GM19452 (cell line): ENCODE measurements around the gene RASA3.

Experiments
- ATAC-seq: cut with Tn5 transposase; IDR thresholded peaks from one replicate; pipeline ENCODE4 v1.9.1; 2021; ENCODE audit not compliant: unreplicated experiment

Gene RASA3

DNA sequence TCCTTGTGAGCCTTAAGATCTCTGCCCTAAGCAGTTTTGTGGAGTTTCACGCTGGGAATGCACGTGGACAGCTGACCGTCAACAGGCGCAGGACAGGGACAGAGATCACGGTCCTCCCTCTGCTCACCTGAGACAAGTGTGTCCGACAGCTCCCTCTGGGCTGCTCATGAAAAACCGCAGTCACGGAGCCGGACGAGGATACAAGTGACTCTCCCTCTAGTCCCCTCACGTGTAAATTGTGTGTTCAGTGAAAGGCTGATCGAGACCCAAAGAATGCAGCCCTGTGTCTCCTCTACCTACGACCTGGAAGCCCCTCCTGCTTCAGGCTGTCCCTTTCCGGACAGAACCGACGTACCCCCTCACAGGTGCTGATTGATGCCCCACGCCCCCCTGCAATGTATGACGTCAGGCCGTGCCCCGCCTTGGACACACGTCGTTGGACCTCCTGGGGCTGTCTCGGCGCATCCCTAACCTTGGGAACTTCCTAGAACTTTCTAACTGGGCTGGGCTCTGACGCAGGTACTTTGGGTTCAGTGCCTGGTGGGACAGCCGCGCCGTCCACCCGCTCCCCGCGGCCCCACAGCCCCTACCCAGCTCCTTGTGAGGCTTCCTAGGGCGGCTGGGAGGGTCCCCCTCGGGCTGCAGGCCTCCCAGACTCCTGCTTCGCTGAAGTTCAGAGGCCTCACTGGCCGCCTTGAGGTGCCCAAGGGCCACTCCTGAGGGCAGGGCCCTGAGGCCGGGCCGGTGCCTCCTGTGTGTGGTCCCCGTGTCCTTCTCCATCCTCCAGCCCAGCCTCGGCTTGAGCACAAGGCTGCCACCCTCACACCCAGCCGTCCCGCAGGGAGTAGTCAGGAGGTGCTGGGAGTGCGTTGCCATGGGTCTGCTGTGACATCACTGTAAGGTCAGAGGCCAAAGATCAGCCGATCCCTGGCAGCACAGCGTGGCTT lies 158.9 kb downstream of the RASA3 start, which contains the start of gene C13orf46:
TSS of gene C13orf46 (minus strand) at position 859 of the 947 bp plus-strand sequence. CDS start at position 780, 79 bp downstream.
- no peak for ATAC-seq

DNA sequence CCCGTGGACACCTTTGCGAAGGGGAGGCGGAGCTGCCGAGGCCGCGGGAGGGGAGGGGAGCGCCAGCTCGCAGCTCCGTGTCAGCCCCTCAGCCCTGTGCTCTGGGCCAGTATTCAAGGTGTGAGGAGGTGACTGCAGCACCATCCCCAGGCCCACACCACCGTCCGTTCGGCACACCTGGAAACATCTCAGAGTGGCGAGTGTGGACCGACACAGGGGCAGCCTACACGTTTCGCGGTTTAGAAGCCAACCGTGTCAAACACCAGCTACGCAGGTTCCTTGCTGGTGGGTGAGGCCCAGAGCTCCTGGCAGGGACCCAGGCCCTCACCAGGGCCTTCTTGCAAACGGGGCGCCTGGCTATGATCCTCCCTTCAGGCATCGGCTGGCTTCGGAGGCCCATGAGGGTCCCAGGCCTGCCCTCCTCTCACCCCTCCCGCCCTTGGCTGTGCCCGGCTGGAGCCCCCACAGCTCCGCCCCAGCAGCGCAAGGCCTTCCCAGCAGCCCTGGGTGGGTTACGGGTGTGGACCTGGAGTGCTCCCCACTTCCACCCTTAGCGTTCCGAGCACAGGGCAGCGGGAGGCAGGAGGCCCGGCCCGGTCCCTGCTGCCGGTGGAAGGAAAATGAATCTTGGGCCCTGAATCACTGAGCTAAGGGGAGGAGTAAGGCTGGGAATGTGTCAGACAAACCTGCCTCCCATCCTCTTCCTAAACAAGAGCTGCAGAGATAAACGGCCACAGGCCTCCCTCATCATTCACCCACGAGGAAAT lies 159.8 kb downstream of the RASA3 start:
- no peak for ATAC-seq

DNA sequence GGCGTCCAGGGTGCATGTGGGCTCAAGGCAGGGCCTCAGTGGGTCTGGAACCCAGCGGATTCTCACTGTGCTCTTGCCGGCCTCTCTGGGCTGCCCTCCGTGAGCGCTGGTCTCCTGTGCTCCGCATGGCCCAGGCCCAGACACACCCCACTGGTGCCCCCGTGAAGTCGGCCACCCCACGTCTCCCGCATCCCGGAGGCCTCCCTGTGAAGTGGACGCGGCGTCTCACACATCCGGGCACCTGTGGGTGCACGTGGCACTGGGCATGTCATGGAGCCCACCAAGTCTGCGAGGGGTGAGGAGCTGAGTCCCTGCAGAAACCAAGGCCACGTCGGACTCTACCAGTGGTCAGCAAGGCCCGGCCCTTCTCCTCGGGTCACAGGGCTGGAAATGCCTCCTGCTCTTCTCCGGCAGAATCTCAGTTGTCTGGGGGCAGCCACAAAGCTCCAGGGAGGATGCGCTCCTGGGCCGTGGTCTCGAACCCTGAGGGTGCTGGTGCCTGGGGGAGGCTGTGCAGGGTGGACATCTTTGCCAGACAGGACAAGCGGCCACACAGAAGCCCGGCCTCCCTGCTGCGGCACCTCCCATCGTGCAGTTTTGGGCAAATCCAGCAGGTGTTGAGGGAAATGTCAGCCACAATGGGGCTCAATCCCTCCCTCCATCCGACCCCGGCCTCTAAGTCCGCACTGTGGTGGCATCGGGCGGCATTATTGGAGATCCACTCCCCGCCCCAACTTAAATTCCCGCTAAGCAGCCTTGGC lies 160.8 kb downstream of the RASA3 start:
- ATAC-seq: no peak

DNA sequence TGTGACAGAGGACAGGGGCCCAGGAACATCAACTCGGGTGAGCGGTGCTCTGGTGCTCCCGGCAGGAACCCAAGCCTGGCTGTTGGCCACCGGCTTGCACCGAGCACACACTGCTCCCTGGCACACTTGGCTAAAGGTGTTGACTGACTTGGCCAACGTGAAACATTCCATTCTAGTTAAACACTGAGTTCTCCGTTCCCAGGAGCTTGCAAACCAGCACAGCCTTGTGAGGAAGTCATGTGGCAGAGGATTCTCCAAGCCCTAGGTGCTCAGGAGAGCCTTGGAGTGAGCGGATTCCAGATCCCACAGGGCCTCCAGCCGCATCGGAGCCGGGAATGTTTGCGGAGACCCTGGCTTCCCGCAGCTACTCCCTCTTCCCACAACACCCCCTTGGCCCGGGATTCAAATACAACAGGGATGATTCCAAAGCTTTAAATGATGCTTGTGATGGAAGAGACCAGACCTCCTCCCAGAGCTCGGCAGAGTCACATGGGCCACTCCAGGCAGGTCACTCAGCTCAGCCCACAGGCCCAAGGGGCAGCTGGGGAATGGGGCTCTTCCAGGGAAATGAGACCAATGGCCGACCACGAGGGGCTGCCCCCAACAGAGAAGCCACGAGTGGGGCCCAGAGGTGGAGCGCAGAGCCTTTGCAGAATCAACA lies 161.5 kb downstream of the RASA3 start:
- ATAC-seq: no peak

DNA sequence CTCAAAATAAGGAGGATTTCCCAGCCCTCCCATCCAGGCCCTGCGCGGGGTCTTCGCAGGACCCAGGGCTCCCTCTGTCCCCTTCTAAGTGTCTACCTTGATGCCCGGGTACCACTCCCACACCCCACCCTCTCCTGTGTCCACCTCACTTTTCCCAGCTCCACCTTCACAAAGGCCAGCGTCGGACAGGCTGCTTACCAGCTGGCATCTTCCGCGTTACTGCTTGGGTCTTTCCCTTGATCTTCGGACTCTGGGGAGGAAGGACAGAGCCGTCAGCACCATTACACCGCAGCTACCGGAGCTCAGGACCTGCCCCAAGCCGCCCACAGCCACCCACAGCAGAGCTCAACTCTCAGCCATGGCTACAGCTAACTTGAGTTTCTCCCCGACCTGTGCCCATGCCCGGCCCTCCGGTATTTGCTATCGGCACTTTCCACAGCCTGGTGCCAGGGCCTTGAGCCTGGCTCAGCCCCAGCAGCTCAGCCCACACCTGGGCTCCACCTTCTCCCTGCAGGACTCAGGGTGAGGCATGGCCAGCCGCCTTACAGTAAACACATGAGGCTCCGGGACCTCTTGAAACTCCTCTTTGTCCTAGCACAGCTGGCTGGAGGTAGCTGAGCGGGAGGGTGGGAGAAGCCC lies 162.3 kb downstream of the RASA3 start:
- no peak for ATAC-seq

DNA sequence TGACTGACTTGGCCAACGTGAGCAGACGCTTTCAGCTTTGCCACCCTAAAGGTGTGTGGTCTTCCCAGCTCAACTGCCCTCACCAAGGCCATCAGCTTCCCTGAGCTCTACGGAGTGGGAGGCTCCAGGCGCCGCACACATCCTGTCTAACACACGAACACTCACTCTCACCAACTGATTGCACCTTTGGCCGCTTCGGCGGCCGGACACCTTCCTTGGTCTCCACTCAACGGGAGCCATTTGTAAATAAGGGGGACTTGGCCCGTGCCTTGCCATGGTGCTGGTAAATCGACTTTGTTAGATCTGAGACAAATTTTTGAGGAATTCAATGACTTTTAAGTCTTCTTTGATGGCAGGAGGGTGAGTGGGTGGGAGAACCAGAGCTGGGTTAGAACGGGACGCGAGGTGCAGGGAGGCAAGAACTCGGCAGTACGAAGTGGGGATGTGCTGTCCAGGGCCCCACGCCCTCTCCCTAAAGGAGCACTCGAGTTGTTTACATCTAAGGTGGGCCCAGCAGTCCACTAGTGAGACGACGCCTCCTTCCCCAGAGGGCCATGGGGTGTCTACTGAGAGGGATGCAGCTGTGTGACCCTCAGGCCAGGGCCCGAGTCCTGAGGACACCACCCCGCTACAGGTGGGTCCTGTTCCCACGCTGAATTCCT lies 163.0 kb downstream of the RASA3 start:
- no peak for ATAC-seq

DNA sequence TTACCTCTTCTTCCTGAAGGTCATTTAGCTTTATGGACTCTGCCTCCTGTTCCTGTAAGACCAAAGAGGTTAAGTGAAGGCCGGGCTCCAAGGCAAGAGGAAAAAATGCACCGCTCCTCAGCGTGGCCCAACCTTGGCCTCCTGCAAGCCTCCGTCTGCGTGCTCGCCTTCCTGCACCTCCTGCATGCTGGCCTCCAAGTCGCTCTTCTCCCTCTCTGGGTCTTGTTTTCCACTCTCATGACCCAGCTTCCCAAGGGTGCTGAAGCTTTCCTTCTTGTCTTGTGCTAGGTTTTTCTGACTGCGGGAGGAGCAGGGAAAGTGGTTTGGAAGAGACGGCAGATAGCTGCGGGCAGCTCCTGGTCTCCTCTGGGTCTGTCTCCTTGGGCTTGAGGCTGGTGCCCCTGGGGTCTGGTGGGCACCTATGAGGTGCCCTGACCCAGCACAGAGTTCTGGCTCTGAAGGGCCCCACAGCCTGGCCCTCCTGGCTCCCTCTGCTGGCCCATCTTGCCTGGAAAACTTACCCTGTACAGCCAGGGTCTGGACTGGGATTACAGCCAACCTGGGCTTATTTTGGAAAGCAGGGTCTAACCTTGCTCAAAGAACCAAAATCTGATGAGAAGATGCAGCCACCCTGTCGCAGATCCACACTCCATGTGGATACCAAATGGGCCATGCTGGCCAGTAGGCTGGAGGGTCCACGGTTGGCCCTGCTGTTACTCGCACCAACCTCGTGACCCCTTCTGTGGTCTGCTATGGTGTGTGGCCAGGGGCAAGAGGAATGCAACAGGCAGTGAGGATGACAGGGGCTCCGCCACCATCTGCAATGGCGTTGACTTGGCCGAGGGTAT lies 163.7 kb downstream of the RASA3 start:
- no peak for ATAC-seq

DNA sequence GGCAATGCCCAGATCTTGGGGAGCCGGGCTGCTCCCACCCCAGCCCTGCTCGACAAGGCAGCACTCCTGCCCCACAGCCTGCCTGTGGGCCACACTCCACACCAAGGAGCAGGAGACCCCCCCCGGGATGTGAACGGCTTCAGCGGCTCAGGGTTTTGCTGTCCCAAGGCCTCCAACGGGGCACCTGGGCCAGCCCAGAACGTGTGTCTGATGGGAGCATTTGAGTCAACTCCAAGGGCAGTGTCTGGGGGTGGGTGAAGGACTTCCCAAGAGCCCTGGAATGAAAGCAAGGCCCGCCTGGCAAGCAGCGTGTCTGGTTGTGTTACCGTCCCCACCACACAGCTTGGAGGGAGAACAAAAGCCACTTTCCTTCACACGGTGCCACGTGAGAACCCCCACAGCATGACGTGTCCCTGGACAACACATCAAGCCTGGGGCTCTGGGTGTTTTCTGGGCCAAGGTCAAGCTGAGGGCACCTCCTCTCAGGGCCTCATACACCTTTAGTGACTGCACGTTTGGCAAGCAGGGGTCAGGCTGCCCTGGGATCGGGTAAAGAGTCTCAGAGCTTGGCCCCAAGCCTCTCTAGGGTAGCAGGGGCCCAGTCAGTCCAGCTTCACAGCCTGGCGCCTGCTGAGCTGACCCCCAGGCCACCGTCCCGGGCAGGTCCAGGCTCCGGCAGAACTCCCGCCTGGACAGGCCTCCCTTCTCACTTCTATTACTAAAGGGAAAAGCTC lies 164.5 kb downstream of the RASA3 start:
- ATAC-seq: no peak

DNA sequence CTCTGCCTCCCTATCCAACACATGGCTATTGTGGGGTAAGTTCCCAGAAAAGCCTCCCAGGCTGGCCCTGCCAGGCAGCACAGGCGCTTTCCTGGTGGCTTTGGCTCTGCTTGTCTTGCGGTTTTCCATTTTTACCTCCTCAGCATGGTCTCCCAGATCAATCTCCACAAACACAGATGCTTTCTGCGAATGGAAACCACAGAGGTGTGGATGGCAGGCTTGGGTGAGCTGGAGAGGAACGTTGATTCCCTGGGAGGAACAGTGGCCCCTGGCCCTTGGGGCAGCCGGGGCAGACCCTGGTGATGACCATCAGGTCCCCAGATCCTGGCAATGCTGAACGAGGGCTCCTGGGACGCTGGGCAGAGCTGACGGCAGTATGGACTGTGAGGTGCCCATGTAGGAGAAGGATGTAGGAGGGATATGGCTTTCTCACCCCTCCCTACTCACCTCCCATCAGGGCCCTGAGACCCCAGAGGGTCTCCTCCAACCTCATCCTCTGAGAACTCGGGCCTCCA lies 165.2 kb downstream of the RASA3 start:
- no peak for ATAC-seq

DNA sequence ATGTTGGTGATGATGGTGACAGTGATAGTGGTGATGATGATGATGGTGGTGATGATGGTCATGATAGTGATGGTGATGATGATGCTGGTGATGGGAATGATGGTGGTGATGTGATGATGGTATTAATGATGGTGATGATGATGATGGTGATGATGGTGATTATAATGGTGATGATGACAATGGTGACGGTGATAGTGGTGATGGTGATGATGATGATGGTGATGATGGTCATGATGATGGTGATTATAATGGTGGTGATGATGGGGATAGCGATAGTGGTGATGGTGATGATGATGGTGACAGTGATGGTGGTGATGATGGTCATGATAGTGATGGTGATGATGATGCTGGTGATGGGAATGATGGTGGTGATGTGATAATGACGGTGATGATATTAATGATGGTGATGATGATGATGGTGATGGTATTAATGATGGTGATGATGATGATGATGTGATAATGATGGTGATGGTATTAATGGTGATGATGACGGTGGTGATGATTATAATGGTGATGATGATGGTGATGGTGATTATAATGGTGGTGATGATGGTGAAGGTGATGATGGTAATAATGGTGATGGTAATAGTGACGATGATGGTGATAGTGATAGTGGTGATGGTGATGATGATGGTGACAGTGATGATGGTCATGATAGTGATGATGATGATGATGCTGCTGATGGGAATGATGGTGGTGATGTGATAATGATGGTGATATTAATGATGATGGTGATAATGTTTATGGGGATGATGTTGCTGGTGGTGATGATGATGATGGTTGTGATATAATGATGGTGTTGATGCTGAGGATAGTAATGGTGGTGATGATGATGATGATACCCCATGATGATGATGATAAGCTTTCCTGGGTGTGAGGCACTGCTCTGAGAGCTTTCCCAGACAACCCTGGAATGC lies 166.2 kb downstream of the RASA3 start:
- no peak for ATAC-seq

DNA sequence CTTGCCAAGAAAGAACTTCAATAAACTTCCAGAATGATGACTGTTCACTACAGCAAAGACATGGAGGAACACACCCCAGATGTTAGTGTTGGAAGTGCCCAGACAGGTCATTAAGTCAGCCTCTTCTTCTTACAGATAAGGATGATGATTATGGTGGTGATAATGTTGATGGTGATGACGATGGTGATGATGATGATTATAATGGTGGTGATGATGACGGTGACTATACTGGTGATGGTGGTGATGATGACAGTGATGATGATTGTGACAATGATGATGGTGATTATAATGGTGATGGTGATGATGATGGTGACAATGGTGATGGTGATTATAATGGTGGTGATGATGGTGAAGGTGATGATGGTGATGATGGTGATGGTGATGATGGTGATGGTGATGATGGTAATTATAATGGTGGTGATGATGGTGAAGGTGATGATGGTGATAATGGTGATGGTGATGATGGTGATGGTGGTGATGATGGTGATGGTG lies 167.0 kb downstream of the RASA3 start:
- no peak for ATAC-seq

DNA sequence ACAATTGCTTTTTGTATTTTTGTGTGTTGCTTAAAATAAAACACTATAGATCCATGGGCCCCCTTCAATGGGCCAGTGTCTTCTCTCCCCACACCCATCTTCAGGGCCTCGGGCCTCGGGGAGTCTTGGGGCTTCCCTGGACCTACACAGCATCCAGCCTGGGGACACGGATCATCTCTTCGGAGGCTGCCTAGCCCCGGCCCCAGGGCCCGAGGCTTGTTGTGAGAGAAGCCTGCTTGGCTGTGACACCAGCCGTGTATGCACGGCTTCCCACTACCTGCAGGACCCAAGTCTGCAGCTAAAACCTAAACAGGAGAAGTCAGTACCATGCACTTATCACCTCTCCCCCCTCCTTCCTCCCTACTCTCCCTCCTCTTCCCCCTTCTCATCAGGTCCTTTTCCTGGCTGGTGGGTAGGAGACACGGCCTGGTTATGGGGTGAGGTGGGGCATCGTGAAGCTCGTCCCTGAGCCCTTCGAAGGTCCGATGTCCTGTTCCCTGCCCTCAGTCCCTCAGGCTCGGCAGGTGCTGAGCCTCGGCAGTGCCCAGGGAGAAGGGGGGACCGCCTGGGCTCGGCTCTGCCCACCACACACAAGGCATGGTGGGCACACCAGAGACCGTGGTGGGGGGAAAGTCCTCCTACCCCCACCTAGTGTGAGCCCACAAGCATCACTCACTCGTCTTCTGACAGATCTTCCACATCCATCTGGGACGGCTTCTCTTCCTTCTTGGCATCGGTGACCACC lies 168.0 kb downstream of the RASA3 start:
- no peak for ATAC-seq

DNA sequence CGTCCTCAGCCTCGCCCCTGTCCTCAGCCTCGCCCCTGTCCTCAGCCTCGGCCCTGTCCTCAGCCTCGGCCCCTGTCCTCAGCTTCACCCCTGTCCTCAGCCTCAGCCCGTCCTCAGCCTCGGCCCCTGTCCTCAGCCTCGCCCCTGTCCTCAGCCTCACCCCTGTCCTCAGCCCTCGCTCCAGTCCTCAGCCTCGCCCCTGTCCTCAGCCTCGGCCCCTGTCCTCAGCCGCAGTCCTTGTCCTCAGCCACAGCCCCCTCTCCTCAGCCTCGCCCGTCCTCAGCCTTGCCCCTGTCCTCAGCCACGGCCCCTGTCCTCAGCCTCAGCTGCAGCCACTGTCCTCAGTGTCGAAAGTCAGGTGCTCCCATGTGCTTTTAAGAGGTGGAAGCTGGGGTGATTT lies 169.0 kb downstream of the RASA3 start:
- ATAC-seq: no peak

DNA sequence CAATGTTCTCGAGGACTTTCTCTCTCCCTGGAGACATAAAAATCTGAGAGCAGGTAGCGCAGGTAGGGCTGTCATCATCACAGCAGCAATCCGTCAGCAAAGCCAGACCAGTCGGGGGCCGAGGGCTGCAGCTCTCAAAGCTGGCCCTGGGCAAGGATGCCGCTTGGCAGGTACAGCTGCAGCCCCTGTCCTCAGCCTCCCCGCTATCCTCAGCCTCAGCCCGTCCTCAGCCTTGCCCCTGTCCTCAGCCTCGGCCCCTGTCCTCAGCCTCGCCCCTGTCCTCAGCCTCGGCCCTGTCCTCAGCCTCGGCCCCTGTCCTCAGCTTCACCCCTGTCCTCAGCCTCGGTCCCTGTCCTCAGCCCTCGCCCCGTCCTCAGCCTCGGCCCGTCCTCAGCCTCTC lies 169.4 kb downstream of the RASA3 start:
- no peak for ATAC-seq

DNA sequence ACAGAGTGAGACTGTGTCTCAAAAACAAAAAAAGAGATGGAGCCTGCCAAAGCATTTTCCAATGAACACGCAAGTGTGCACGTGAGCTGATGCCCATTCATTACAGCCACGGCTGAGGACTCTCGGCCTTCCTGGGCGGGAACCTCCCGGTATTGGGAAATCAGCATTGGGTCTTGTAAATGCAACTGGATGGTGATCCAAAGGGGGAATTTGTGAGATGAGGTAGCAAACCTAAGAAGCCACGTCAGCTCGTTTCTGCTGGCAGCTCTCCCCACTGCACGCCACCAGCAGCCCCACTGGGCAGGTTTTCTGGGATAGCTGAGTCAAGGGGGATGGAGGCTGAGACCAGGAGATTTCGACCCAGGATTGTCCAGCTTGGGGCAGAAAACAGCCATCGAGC lies 170.0 kb downstream of the RASA3 start:
- ATAC-seq: no peak
